Thymus (tissue), 11 donors: Measurements from ENCODE around the gene SCN1B. TPM values are rescaled to one million over a fixed set of nuclear protein-coding genes. Genes with fewer than 3 reads are reported as not detected.
"Not testable (repeated sequence)": the region's sequence is repeated elsewhere in the genome, so short reads cannot be mapped to it uniquely, and the experiment has no call there.

ENCODE experiments used
- DNase-seq, 9 donors: peaks; one replicate each; pipeline ENCODE4 v3.0.0-alpha.2; 2013; ENCODE audit warnings: low spot score in 9 of 9, low read depth in 6 of 9, missing footprints in 1 of 9
- H3K27ac ChIP-seq, 2 donors: one replicate each; pipeline ENCODE4 v1.5.1; 2013; ENCODE audit warnings: control low read depth in 1 of 2, low read depth in 1 of 2, low read length in 1 of 2, mild to moderate bottlenecking in 1 of 2, moderate library complexity in 1 of 2
- H3K27me3 ChIP-seq, 2 donors: one replicate each; pipeline ENCODE4 v1.5.1; 2013; ENCODE audit warnings: low read length in 1 of 2; ENCODE audit not compliant: control insufficient read depth in 2 of 2, insufficient read depth in 1 of 2
- H3K36me3 ChIP-seq, 2 donors: one replicate each; pipeline ENCODE4 v1.5.1; 2013; ENCODE audit warnings: low read length in 1 of 2, mild to moderate bottlenecking in 1 of 2, moderate library complexity in 1 of 2; ENCODE audit not compliant: control insufficient read depth in 2 of 2, insufficient read depth in 2 of 2
- H3K4me1 ChIP-seq, 2 donors: one replicate each; pipeline ENCODE4 v1.5.1; 2013; ENCODE audit warnings: low read length in 2 of 2; ENCODE audit not compliant: control insufficient read depth in 2 of 2, insufficient read depth in 2 of 2
- H3K4me3 ChIP-seq, 2 donors: one replicate each; pipeline ENCODE4 v1.5.1; 2013; ENCODE audit warnings: low read length in 2 of 2, control low read depth in 1 of 2, mild to moderate bottlenecking in 1 of 2
- H3K9me3 ChIP-seq, 2 donors: one replicate each; pipeline ENCODE4 v1.5.1; 2013; ENCODE audit warnings: low read length in 1 of 2, mild to moderate bottlenecking in 1 of 2; ENCODE audit not compliant: control insufficient read depth in 2 of 2, insufficient read depth in 1 of 2
- WGBS: extraction: QIAGEN DNeasy Blood & Tissue Kit; methylation state at CpG from one replicate; pipeline ENCODE4 v1.1.7; 2013; 5-methylcytosine and 5-hydroxymethylcytosine counted together
- polyA plus RNA-seq: library from polyadenylated mRNA; stranded (reverse); fragments of 200-250 nt; gene quantifications from one replicate; pipeline ENCODE4 v1.2.3, GENCODE V29; 2013
- total RNA-seq: library from RNA; stranded (reverse); fragments of 120-200 nt; gene quantifications from one replicate; pipeline ENCODE4 v1.2.4, GENCODE V29; 2013
- donor health status: healthy.

SCN1B gene
- total and polyA plus RNA-seq, 2 donors, result 0.28 to 3.4 TPM

DNA sequence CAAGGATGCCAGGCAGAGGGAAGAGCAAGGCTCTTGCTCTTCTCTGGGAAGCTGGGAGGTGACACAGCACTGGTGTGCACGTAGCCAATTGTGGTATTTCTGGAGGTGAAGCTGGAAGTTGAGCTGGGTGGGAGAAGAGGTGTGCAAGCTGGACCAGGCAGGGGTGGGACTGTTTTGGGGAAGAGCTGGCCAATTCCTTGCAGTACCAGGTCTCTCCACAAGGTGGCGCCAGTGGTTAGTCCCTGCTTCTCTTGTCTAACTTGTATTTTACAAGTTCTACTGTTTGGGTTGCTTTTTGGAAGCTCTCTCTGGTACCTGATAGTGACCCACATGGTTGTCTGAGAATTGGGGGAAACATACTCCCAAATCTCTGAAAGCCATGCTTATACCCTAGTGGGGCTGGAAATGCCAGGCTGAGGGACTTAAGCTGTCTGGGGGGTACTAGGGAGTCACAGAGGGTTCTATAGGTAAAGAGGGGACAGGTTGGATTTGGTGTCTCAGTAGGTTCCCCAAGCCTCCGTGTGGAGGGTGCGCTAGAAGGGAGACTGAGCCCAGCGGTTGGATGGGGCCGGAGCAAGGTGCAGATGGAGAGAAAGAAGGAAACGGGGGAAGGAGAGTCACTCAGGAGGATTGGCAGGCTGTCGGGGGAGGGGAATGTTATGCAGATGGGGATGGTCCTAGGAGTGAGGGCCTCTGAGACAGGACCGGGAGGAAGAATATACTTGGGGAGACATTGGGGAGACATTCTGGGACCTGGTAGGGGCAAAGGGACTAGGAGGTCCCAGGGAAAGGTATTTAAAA lies 14.2 kb downstream of the SCN1B start:
- Histone ChIP-seq H3K4me3 (no peak overlapping the region), H3K36me3 (no peaks in the 10 kb centered on the region), H3K4me1 (peaks cover 0 to 10% of the 10 kb centered on the region in 2 donors), H3K27me3 (peaks cover 18 to 45% of the 10 kb centered on the region in 2 donors), H3K9me3 (no peaks in the 10 kb centered on the region), H3K27ac (no peak overlapping the region)
- peak in 6 of 9 donors; percentile 10 to 46 (median 18) for DNase-seq
- WGBS, result 72% methylated on average over 9 of the region's 9 CpGs

DNA sequence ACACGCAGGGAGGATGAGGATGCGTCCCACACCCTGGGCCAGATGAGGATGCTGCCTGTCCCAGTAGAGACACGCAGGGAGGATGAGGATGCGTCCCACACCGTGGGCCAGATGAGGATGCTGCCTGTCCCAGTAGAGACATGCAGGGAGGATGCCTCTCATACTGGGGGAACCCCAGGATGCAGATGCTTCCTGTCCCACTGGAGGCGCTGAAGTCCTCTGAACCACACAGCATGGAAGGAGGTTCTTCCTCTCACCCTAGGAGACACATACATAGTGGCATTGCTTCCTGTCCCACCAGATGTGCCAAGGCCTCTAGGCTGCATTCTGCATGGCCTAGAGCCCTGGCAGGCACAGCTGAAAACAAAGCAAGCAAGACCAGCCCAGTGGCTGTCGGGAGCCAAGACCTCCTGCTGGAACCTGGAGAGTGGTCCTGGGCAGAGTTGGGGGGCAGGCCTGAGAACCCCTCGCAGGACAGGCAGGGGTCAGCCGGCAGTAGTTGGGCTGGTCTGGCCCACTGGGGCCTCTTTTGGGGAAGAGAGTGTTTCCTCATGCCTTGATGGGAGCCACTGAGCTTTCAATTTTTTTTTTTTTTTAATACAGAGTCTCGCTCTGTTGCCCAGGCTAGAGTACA lies 15.5 kb downstream of the SCN1B start:
- Histone ChIP-seq H3K4me3 (no peak overlapping the region), H3K36me3 (no peaks in the 10 kb centered on the region), H3K4me1 (peaks cover 0 to 3% of the 10 kb centered on the region in 2 donors), H3K27me3 (peaks cover 9 to 32% of the 10 kb centered on the region in 2 donors), H3K27ac (no peak overlapping the region), H3K9me3 (no peaks in the 10 kb centered on the region)
- DNase-seq, result peak in 5 of 9 donors; percentile 10 to 55 (median 16)
- WGBS, result 22% methylated on average over 10 of the region's 10 CpGs

- Histone ChIP-seq H3K36me3 (no peaks in the 10 kb centered on the region), H3K4me1 (no peaks in the 10 kb centered on the region), H3K9me3 (no peaks in the 10 kb centered on the region), H3K4me3 (no peak overlapping the region), H3K27ac (no peak overlapping the region), H3K27me3 (peaks cover 5 to 25% of the 10 kb centered on the region in 2 donors)
- 99% methylated on average over 5 of the region's 5 CpGs for WGBS
- no peak for DNase-seq
Measured at GRCh38 chr19:35046461-35046860, 16.2 kb downstream of the SCN1B start.

DNA sequence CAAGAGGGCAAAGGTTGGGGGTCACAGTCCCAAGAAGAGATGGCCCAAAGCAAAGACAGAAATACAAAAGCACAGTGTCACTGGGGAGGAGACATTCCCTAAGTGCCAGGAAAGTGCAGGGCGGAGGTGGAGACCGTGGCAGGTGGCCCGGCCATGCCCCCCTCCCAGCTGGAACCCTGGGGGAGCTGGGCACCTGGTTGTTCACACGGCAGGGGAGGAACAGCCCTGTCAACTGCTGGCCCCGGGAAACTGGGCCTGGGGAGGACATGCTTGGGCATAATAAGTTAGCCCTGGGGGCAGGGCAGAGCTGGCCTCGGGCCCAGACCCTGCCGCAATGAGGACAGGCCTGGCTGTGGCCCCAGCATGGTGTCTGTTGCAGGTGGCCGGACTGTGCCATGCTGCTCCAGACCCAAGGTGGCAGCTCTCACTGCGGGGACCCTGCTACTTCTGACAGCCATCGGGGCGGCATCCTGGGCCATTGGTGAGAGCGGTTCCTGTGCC lies 18.7 kb downstream of the SCN1B start:
- WGBS, result 89% methylated on average over 12 of the region's 12 CpGs
- no peak for DNase-seq

GRCh38 chr19:35049456-35049855 lies 19.2 kb downstream of the SCN1B start:
- no peaks in the 10 kb centered on the region for H3K9me3 ChIP-seq
- H3K27ac ChIP-seq, result no peak overlapping the region
- no peaks in the 10 kb centered on the region for H3K36me3 ChIP-seq
- WGBS, result 81% methylated on average over 5 of the region's 5 CpGs
- DNase-seq, result no peak
- peaks cover 0 to 2% of the 10 kb centered on the region in 2 donors for H3K27me3 ChIP-seq
- H3K4me1 ChIP-seq, result no peaks in the 10 kb centered on the region
- H3K4me3 ChIP-seq, result no peak overlapping the region

More for the DNA sequence above, 18.7 kb downstream of the SCN1B start:
- H3K4me3 ChIP-seq, result no peak overlapping the region
- no peaks in the 10 kb centered on the region for H3K36me3 ChIP-seq
- H3K27ac ChIP-seq, result no peak overlapping the region
- H3K9me3 ChIP-seq, result no peaks in the 10 kb centered on the region
- peaks cover 0 to 2% of the 10 kb centered on the region in 2 donors for H3K27me3 ChIP-seq
- no peaks in the 10 kb centered on the region for H3K4me1 ChIP-seq

DNA sequence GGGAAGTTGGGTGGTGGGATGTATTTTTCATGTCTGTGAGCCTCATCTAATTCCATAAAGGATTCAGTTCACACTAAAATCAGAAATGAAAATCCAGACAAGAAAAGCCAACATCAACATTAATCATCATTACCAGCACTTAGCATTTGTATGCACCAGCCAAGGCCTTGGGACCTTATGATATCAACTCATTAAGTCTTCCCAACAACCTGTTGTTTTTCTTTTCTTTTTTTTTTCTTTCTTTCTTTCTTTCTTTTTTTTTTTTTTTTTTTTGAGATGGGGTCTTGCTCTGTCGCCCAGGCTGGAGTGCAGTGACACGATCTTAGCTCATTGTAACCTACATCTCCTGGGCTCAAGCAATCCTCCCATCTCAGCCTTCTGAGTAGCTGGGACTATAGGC lies 20.4 kb downstream of the SCN1B start:
- not testable (repeated sequence) for H3K4me1 ChIP-seq, H3K36me3 ChIP-seq, H3K27me3 ChIP-seq, H3K9me3 ChIP-seq, DNase-seq, H3K27ac ChIP-seq, H3K4me3 ChIP-seq
- 97% methylated on average over 2 of the region's 2 CpGs for WGBS

DNA sequence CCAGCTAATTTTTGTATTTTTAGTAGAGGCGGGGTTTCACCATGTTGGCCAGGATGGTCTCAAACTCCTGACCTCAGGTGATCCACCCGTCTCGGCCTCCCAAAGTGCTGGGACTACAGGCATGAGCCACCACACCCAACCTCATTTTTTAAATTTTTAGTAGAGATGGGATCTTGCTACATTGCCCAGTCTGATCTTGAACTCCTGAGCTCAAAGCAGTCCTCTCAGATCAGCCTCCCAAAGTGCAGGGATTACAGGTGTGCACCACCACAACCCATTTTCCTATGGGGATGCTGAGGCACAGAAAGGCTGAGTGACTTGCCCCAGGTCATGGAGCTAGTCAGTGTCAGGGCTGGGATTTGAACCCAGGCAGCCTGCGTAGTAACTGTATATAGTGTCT lies 21.0 kb downstream of the SCN1B start:
- 95% methylated on average over 4 of the region's 4 CpGs for WGBS
- H3K27ac ChIP-seq, H3K4me1 ChIP-seq, H3K9me3 ChIP-seq, H3K36me3 ChIP-seq, H3K27me3 ChIP-seq, H3K4me3 ChIP-seq, DNase-seq: not testable (repeated sequence)

DNA sequence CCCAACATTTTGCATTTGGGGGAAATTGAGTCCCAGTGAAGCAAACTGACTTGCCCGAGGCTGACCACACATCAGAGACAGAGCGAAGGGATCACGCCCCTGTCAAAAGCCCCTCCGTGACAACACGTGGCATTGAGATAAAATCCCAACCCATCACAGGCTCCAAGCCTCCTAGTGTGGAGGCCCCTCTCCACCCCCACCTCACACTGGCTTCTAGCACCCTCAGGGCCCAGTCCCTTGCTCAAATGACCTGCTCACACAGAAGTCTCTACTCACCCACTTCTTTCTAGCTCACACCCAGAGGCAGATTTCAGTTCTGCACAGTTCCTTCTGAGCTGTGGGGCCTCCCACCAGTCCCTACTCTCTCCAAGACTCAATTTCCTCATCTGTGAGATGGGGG lies 21.5 kb downstream of the SCN1B start:
- no peaks in the 10 kb centered on the region for H3K36me3 ChIP-seq
- no peaks in the 10 kb centered on the region for H3K4me1 ChIP-seq
- H3K9me3 ChIP-seq, result no peaks in the 10 kb centered on the region
- WGBS, result 97% methylated on average over 5 of the region's 5 CpGs
- no peak for DNase-seq
- peaks cover 0 to 10% of the 10 kb centered on the region in 2 donors for H3K27me3 ChIP-seq
- H3K27ac ChIP-seq, result no peak overlapping the region
- no peak overlapping the region for H3K4me3 ChIP-seq

DNA sequence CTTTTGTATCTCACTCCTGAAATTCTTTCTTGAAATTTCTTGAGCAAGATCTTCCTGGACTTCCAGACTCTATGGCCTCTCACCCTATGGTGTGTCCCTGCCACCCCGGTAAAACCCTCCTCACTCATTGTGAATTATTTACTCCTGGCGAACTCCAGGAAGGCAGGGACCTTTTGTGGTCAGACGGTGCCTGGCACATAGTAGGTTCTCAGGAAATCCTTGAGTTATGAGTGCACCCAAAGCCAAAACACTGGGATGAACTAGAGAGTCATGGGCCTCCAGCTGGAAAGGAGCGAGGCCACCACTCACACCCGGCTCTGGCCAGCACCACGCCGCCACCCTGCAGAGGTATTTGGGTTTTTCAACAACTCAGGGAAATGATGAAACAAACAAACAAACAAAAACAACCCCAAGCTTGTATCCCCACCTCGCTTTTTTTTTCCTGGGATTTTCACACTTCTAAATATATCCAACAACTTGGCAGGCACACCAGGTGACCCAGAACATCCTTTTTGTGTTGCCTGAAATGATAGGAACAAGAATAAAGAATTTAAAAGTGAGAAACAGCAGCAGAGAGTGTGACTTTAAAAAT lies 22.4 kb downstream of the SCN1B start:
- 95% methylated on average over 8 of the region's 8 CpGs for WGBS
- no peaks in the 10 kb centered on the region for H3K36me3 ChIP-seq
- no peaks in the 10 kb centered on the region for H3K9me3 ChIP-seq
- no peaks in the 10 kb centered on the region for H3K4me1 ChIP-seq
- H3K27ac ChIP-seq, result no peak overlapping the region
- no peak for DNase-seq
- H3K27me3 ChIP-seq, result peaks cover 0 to 10% of the 10 kb centered on the region in 2 donors
- H3K4me3 ChIP-seq, result no peak overlapping the region
